Fibroblast of mammary gland (primary cell): ENCODE measurements around the gene FGFBP1.

Experiments
- DNase-seq: peaks from one replicate; pipeline ENCODE4 v3.0.0-alpha.2; 2010; ENCODE audit warnings: low read depth
- H3K4me3 ChIP-seq: 2 replicates; pipeline ENCODE4 v1.5.1; 2011; ENCODE audit warnings: low read depth, mild to moderate bottlenecking, low read length, moderate library complexity; ENCODE audit not compliant: control insufficient read depth
- TF ChIP-seq, protein P1 (sequence below): conservative IDR thresholded peaks from 2 replicates; pipeline ENCODE4 v1.5.1; 2011; ENCODE audit warnings: low read depth, low read length, inconsistent platforms; ENCODE audit not compliant: control insufficient read depth, insufficient read depth

Gene FGFBP1

DNA sequence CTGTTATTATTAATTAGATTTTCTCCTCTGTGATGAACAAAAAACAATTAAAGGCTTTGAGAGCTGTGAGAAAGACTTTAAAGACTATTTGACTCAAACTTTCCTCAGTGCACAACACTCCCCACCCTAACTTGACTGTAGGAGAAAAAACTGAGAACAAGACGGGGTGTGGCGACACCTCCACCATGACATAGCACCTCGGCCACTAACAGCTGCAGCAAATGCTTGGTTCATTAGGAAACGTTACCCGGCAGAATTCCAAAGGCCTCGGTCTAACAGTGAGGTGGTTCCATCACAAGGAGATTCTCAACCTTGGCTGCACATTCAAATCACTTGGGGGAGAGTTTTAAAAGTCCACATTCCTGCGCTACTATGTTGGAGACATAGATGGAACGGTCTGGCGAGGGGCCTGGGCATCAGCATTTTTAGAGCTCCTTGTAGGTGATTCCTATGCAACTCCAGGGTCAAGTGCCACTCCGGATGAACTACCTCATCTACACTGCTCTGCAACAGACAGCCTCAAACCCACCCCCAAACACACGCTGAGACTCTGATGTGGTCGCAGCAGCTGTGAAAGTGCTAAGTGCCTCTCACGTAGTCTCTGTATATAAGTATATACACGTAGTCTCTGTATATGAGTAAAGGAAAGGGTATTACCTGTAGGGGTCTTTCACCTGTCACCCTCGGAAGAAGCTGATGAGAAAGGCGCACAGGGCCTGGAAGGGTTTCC is 23.4 kb upstream of the FGFBP1 start:
- TF ChIP-seq, protein P1, sequence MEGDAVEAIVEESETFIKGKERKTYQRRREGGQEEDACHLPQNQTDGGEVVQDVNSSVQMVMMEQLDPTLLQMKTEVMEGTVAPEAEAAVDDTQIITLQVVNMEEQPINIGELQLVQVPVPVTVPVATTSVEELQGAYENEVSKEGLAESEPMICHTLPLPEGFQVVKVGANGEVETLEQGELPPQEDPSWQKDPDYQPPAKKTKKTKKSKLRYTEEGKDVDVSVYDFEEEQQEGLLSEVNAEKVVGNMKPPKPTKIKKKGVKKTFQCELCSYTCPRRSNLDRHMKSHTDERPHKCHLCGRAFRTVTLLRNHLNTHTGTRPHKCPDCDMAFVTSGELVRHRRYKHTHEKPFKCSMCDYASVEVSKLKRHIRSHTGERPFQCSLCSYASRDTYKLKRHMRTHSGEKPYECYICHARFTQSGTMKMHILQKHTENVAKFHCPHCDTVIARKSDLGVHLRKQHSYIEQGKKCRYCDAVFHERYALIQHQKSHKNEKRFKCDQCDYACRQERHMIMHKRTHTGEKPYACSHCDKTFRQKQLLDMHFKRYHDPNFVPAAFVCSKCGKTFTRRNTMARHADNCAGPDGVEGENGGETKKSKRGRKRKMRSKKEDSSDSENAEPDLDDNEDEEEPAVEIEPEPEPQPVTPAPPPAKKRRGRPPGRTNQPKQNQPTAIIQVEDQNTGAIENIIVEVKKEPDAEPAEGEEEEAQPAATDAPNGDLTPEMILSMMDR = no peak
- DNase-seq = no peak
- no peak overlapping the region for H3K4me3 ChIP-seq

DNA sequence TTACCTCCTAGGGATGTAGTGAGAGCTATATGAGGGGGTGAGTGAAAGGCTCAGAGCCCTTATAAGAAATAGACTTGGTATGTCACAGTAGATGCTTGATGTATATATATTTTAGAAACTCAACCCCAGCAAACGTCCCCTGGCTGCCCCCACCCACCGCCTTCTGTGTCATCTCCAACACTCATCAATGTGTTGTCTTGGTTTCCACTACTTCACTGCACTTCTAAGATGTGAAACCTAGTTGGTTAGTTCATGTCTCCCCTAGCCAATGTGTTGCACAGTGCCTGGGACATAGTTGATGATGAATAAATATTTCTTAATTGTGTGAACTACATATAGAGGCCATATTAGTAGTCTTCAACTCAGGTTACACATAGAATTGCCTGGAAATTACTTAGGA is 20.0 kb upstream of the FGFBP1 start:
- TF ChIP-seq, protein P1 = no peak
- no peak for DNase-seq
- no peak overlapping the region for H3K4me3 ChIP-seq

DNA sequence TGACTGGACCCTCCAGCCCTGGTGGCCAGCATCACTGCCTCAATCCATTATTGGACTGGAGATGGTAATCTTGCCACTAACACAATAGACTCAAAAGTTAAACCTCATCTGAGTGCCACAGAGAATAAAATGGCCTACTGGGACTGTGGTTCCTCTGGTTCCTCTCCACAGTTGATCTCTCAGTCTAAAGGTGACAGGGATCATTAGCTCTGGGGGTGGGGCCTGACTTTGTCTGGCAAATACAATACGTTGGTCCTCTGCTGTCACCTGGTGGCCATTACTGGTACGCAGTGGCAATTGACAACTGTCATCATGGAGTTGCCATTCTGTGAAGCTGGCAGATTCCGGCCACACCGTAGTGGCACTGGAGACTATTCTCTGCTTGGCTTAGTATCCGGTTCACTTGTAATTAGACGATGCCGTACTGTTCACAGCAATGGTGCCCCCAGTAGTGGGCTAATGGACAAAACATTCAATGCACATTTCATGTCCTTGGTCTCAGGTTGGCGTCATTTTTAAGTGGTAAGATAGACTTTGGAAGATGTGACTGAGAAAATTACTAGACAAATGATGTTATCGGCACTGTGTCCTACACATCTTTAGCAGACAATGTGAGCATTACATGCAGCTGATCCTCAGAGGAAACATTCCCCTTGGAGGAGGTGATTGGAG is 17.8 kb upstream of the FGFBP1 start:
- DNase-seq = peak; percentile 70
- TF ChIP-seq, protein P1 = peak; percentile 99

DNA sequence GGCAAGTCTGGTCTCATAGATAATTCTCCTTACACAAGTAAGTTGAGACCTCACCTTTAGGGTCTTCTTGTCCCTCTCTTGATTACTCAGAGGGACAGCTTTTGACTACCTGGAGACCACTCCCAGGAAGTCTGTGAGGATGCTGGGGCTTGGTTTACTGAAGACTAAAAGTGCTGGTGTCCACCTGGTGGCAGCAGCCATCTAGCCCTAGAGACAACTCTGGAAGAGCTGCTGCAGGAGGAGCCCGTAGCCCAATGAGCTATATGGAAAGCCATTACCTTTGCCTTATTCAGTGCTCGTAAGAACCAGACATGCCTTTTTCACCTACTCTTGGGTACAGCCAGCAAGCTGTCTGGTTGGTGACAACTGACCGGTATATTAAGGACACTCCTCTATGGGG is 17.1 kb upstream of the FGFBP1 start:
- TF ChIP-seq, protein P1 = peak; percentile 39
- DNase-seq = peak; percentile 17
- no peak overlapping the region for H3K4me3 ChIP-seq

More for the DNA sequence above, 17.8 kb upstream of the FGFBP1 start:
- no peak overlapping the region for H3K4me3 ChIP-seq

DNA sequence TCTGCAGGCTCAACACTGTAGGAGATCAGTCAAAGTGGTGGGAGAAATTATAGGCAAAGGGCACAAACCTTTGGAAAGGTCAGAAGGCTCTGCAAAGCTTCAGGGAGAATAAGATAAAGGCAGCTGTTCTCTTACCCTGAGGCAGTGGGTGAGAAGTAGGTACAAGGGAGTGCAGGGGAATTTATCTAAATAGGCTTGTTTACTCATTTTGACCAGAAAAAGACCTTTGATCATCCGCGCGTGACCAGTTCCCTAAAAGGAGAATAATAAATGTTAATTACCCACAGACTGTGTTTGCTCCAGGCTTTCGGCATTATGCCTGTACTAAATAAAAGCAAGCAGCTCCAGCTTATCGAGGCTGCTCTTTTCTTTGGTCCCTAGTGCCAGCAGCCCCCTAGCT is 15.1 kb upstream of the FGFBP1 start:
- DNase-seq = no peak
- TF ChIP-seq, protein P1 = no peak
- H3K4me3 ChIP-seq = no peak overlapping the region

DNA sequence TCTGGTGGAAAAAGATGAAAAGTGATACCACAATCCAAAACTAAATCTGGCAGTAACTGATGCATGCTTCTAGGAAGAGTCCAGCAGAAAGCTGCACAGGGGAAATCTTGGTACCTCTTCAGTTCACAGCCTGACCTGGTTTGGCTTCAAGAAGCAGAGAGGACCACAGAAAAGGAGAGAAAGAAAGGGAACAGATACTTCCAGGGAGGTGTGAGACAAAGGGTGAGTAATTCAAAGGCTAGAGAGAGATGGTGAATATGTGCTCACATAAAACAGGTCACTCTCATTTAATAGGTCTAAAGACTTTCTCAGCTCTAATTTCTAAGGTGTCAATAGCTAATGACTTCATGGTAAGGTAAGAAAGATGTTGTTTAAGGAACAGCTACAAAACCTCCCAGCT is 13.2 kb upstream of the FGFBP1 start:
- TF ChIP-seq, protein P1 = no peak
- H3K4me3 ChIP-seq = no peak overlapping the region
- no peak for DNase-seq
